PC-3 (cell line): Measurements from ENCODE around the gene UPK3A. TPM values are rescaled to one million over a fixed set of nuclear protein-coding genes. Genes with fewer than 3 reads are reported as not detected.
"Not testable (repeated sequence)": the region's sequence is repeated elsewhere in the genome, so short reads cannot be mapped to it uniquely, and the experiment has no call there.

Experiments used
- ATAC-seq: fragments of 200-7000 bp; cut with Tn5 transposase; 2 replicates; pipeline ENCODE4 v1.9.1; 2020; ENCODE audit warnings: mild to moderate bottlenecking, moderate library complexity
- BruUV-seq: library from RNA; stranded (reverse); fragments of 400-500 nt; replicated peaks from 2 replicates; lab custom pipeline; 2021; lab: Mats Ljungman, UMichigan
- CTCF ChIA-PET: fragments of 300-600 bp; sonication (Branson Sonifier 250); formaldehyde crosslinking; loops from one replicate; lab custom pipeline; 2022; ENCODE audit warnings: antibody characterized with exemption; lab: Charles Lee
- POLR2A ChIA-PET: fragments of 300-600 bp; sonication (Branson Sonifier 250); formaldehyde crosslinking; loops from one replicate; lab custom pipeline; 2022; ENCODE audit warnings: antibody characterized with exemption; ENCODE audit not compliant: unreplicated experiment; lab: Charles Lee
- DNase-seq: peaks from one replicate; pipeline ENCODE4 v3.0.0-alpha.2; 2015
- H2AFZ ChIP-seq: fragments of 300-600 bp; sonication (generic); 2 replicates; pipeline ENCODE4 v1.6.0; 2016; ENCODE audit warnings: antibody characterized with exemption, low read length
- H3F3A ChIP-seq: fragments of 300-600 bp; sonication (generic); one replicate; pipeline ENCODE4 v1.6.0; 2017; ENCODE audit warnings: antibody characterized with exemption, low read length, control low read depth, mild to moderate bottlenecking; ENCODE audit not compliant: unreplicated experiment
- H3K27ac ChIP-seq: fragments of 300-600 bp; sonication (generic); 2 replicates; pipeline ENCODE4 v1.5.1; 2016; ENCODE audit warnings: mild to moderate bottlenecking, low read length
- H3K27me3 ChIP-seq: fragments of 300-600 bp; sonication (generic); 2 replicates; pipeline ENCODE4 v1.6.1; 2016; ENCODE audit warnings: low read length, mixed read lengths
- H3K36me3 ChIP-seq: fragments of 300-600 bp; sonication (generic); 2 replicates; pipeline ENCODE4 v1.6.1; 2016; ENCODE audit warnings: low read depth, mixed run types, low read length, mixed read lengths
- H3K4me1 ChIP-seq: fragments of 300-600 bp; sonication (generic); 2 replicates; pipeline ENCODE4 v1.5.1; 2016; ENCODE audit warnings: low read length; ENCODE audit not compliant: insufficient read depth
- H3K4me2 ChIP-seq: fragments of 300-600 bp; sonication (generic); 2 replicates; pipeline ENCODE4 v1.6.0; 2016; ENCODE audit warnings: low read length
- H3K4me3 ChIP-seq: fragments of 300-600 bp; sonication (generic); 2 replicates; pipeline ENCODE4 v1.5.1; 2016; ENCODE audit warnings: mild to moderate bottlenecking, low read length, mixed read lengths
- H3K79me2 ChIP-seq: fragments of 300-600 bp; sonication (generic); 2 replicates; pipeline ENCODE4 v1.6.1; 2017; ENCODE audit warnings: low read length, mixed read lengths
- H3K9ac ChIP-seq: fragments of 300-600 bp; sonication (generic); 2 replicates; pipeline ENCODE4 v1.6.0; 2016; ENCODE audit warnings: mild to moderate bottlenecking, low read length
- H3K9me2 ChIP-seq: fragments of 300-600 bp; sonication (generic); replicated peaks from 2 replicates; pipeline ENCODE4 v1.6.1; 2016; ENCODE audit warnings: mixed run types, low read length, mixed read lengths
- H3K9me3 ChIP-seq: fragments of 300-600 bp; sonication (generic); 2 replicates; pipeline ENCODE4 v1.6.1; 2016; ENCODE audit warnings: low read length, mixed read lengths
- H4K20me1 ChIP-seq: fragments of 300-600 bp; sonication (generic); 2 replicates; pipeline ENCODE4 v1.6.1; 2016; ENCODE audit warnings: low read length, mixed read lengths
- EZH2 ChIP-seq: fragments of 300-600 bp; sonication (generic); IDR thresholded peaks from one replicate; pipeline ENCODE4 v1.6.1; 2017; ENCODE audit warnings: antibody characterized with exemption, mild to moderate bottlenecking, low read length; ENCODE audit not compliant: unreplicated experiment
- EZH2phosphoT487 ChIP-seq: fragments of 300-600 bp; sonication (generic); IDR thresholded peaks from 2 replicates; pipeline ENCODE4 v1.6.1; 2018; ENCODE audit warnings: mild to moderate bottlenecking, antibody characterized with exemption, low read length, borderline replicate concordance
- intact Hi-C: fragments of 100-400 bp; cut with micrococcal nuclease; formaldehyde crosslinking; loops from 2 replicates; pipeline ENCODE4 v1.9.0; 2023
- total RNA-seq: library from RNA; depleted of rRNA; stranded (reverse); fragments of >200 nt; gene quantifications from 2 replicates; pipeline ENCODE4 v1.2.3, GENCODE V29; 2014
- TF ChIP-seq, protein P1 (sequence below): fragments of 300-600 bp; sonication (generic); conservative IDR thresholded peaks from 2 replicates; pipeline ENCODE4 v1.5.1; 2017; ENCODE audit warnings: antibody characterized with exemption, low read depth, mild to moderate bottlenecking, low read length

The UPK3A gene
- total RNA-seq, 1 experiment from 2014 or later: 1.1 TPM

DNA sequence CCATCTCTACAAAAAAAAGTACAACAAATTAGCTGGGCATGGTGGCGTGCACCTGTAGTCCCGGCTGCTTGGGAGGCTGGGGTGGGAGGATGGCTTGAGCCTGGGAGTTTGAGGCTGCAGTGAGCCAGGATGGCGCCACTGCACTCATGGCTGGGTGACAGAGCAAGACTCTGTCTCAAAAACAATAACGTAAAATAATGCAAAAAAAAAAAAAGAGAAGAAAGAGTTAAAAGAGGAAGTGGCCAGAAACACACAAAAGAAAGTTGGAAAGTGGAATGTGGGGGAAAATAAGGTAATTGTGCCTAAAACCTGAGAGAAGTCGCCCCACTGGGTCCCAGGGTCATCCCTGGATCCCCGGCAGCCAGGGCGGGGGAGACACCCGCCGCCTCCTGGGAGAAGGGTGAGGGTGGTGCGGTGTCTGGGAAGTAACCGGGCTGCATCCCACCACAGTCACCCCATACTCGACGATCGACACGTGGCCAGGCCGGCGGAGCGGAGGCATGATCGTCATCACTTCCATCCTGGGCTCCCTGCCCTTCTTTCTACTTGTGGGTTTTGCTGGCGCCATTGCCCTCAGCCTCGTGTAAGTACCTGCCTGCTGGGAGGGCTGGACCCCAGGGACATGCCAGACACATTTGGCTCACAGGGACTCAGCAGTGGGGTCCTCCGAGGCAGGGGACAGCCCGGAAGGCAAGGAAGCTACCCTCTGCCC is 8.1 kb downstream of the UPK3A start:
- no peaks in the 10 kb centered on the region for H3K79me2 ChIP-seq
- no peak for ATAC-seq
- no peak for DNase-seq
- no peak overlapping the region for H3K27ac ChIP-seq
- no peak overlapping the region for H3K4me2 ChIP-seq
- ChIA-PET CTCF (no interaction called here), POLR2A (no interaction called here)
- H3K9me3 ChIP-seq: no peaks in the 10 kb centered on the region
- no peaks in the 10 kb centered on the region for H4K20me1 ChIP-seq
- no peak overlapping the region for H2AFZ ChIP-seq
- H3K4me1 ChIP-seq: peaks cover 5% of the 10 kb centered on the region; the same call in 1 of the 2 replicates
- intact Hi-C loops: no loop called here
- H3K27me3 ChIP-seq: no peaks in the 10 kb centered on the region
- no peaks in the 10 kb centered on the region for H3F3A ChIP-seq
- H3K9me2 ChIP-seq: no peaks in the 10 kb centered on the region
- BruUV-seq: no TSS peak
- TF ChIP-seq EZH2 (no peak), EZH2phosphoT487 (no peak)
- TF ChIP-seq, protein P1, sequence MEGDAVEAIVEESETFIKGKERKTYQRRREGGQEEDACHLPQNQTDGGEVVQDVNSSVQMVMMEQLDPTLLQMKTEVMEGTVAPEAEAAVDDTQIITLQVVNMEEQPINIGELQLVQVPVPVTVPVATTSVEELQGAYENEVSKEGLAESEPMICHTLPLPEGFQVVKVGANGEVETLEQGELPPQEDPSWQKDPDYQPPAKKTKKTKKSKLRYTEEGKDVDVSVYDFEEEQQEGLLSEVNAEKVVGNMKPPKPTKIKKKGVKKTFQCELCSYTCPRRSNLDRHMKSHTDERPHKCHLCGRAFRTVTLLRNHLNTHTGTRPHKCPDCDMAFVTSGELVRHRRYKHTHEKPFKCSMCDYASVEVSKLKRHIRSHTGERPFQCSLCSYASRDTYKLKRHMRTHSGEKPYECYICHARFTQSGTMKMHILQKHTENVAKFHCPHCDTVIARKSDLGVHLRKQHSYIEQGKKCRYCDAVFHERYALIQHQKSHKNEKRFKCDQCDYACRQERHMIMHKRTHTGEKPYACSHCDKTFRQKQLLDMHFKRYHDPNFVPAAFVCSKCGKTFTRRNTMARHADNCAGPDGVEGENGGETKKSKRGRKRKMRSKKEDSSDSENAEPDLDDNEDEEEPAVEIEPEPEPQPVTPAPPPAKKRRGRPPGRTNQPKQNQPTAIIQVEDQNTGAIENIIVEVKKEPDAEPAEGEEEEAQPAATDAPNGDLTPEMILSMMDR: no peak
- H3K4me3 ChIP-seq: no peak overlapping the region
- H3K9ac ChIP-seq: no peak overlapping the region
- no peaks in the 10 kb centered on the region for H3K36me3 ChIP-seq

DNA sequence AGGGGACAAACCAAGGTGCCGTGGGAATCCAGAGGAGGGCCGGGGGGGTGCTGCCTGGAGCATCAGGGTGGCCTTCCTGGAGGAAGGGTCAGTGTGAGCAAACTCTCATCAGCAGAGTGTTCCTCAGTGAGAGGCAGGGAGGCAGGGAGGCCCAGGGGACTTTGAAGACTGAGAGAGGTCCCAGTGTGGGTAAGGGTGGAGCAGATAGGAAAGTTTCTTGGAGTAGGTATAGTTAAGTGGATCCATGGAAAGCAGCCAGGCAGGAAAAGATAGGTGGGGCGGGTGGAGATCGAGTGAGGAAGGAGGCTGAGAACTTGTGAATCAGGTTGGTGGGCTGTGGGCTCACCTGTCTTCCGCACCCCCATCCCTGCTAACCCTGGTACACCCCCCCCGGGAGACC is 9.3 kb downstream of the UPK3A start:
- H3K27ac ChIP-seq: no peak overlapping the region
- no peak overlapping the region for H3K4me3 ChIP-seq
- H3K9ac ChIP-seq: no peak overlapping the region
- peaks cover 5% of the 10 kb centered on the region; the same call in 1 of the 2 replicates for H3K4me1 ChIP-seq
- no peaks in the 10 kb centered on the region for H3K27me3 ChIP-seq
- ATAC-seq: no peak
- H3K4me2 ChIP-seq: no peak overlapping the region
- TF ChIP-seq EZH2phosphoT487 (no peak), EZH2 (no peak)
- TF ChIP-seq, protein P1: no peak
- H4K20me1 ChIP-seq: no peaks in the 10 kb centered on the region
- ChIA-PET POLR2A (no interaction called here), CTCF (no interaction called here)
- DNase-seq: no peak
- H3K9me2 ChIP-seq: no peaks in the 10 kb centered on the region
- no peak overlapping the region for H2AFZ ChIP-seq
- intact Hi-C loops: no loop called here
- H3K36me3 ChIP-seq: no peaks in the 10 kb centered on the region
- no peaks in the 10 kb centered on the region for H3K9me3 ChIP-seq
- H3K79me2 ChIP-seq: no peaks in the 10 kb centered on the region
- no TSS peak for BruUV-seq
- no peaks in the 10 kb centered on the region for H3F3A ChIP-seq

DNA sequence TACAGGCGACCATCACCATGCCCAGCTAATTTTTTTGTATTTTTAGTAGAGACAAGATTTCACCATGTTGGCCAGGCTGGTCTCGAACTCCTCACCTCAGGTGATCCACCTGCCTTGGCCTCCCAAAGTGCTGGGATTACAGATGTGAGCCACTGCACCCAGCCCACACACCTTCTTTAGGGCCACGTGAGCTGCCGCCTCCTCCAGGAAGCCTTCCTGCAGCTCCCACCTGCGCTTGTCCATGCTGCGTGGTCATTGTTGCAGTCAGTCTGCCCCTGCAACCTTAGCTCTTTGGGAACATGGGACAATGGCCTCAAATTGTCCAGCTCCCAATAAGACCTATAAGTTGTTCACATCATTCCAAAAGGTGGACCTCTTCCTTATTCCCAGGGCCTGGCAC is 10.3 kb downstream of the UPK3A start:
- BruUV-seq, H3K9me2 ChIP-seq, H2AFZ ChIP-seq, H3K27me3 ChIP-seq, DNase-seq, H3K27ac ChIP-seq, ATAC-seq, H3K36me3 ChIP-seq, CTCF ChIA-PET, H4K20me1 ChIP-seq, POLR2A ChIA-PET, H3K4me2 ChIP-seq, H3K9ac ChIP-seq, H3F3A ChIP-seq, H3K9me3 ChIP-seq, H3K4me3 ChIP-seq, H3K4me1 ChIP-seq, H3K79me2 ChIP-seq, intact Hi-C loops: not testable (repeated sequence)
